Measurements from ENCODE around the gene CS.

DNA sequence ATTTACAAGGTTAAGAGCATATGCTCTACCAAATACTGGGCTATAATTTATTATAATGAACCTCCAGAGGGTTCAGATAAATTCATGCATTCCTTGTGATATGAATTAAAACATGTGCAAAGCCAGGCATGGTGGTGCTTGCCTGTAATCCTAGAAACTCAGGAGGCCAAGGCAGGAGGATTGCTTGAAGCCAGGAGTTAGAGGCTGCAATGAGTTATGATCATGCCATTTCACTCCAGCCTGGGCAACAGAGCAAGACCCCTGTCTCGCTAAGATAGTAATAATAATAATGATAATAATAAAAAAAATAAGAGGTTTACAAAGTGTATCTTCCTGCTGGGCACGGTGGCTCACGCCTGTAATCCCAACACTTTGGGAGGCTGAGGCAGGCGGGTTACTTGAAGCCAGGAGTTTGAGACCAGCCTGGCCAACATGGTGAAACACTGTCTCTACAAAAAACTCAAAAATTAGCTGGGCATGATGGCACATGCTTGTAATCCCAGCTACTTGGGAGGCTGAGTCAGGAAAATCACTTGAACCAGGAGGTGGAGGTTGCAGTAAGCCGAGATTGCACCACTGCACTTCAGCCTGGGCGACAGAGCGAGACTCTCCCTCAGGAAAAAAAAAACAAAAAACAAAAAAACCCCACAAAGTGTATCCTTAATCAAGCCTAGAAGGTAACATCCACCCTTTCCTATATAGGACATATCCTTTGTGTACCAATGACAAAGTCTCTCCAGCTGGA lies 7.3 kb upstream of the CS start:
- TF ChIP-seq ZNF274 (IDR thresholded peaks at IDR 0.05; ENCODE audit: low read depth, low read length) (no peak), SUZ12 (IDR thresholded peaks at IDR 0.05; ENCODE audit: extremely low read depth, insufficient read depth, insufficient read length) (no peak)

All from NT2/D1 (cell line).